GM12878 (cell line): ENCODE data around the gene CRIM1. TPM values are rescaled to one million over a fixed set of nuclear protein-coding genes. Genes with fewer than 3 reads are reported as not detected.

Source experiments
- ATAC-seq: fragments of 200-7000 bp; cut with Tn5 transposase; 3 replicates; pipeline ENCODE4 v1.9.1; 2020; ENCODE audit warnings: mild to moderate bottlenecking, moderate library complexity
- BruUV-seq: library from RNA; stranded (reverse); fragments of 400-500 nt; replicated peaks from 2 replicates; lab custom pipeline; 2021; lab: Mats Ljungman, UMichigan
- CTCF ChIA-PET: fragments of 300-600 bp; sonication (Branson Sonifier 250); formaldehyde crosslinking; extraction: SDS; loops from one replicate; lab custom pipeline; 2021; ENCODE audit warnings: inconsistent platforms; lab: Yijun Ruan, JAX
- POLR2A ChIA-PET: fragments of 350-600 bp; formaldehyde crosslinking; extraction: SDS; loops from one replicate; lab custom pipeline; 2021; ENCODE audit warnings: inconsistent platforms; lab: Charles Lee
- RAD21 ChIA-PET: fragments of 300-600 bp; sonication (Branson Sonifier 250); formaldehyde crosslinking; loops from one replicate; lab custom pipeline; 2023; ENCODE audit warnings: antibody characterized with exemption; ENCODE audit not compliant: unreplicated experiment; lab: Charles Lee
- SMC1A ChIA-PET: fragments of 300-600 bp; sonication (Branson Sonifier 250); formaldehyde crosslinking; loops from one replicate; lab custom pipeline; 2023; ENCODE audit not compliant: unreplicated experiment, uncharacterized antibody; lab: Charles Lee
- DNase-seq: peaks from one replicate; pipeline ENCODE4 v3.0.0-alpha.2; 2011; ENCODE audit warnings: low read depth, low spot score
- FAIRE-seq: peaks from 3 replicates; lab custom pipeline; 2011; peaks lifted over from hg19 to GRCh38; lab: Jason Lieb, UNC
- H2AFZ ChIP-seq: 2 replicates; pipeline ENCODE4 v1.6.0; 2011; ENCODE audit warnings: low read depth, low read length, control low read depth; ENCODE audit not compliant: control insufficient read depth
- H3K27ac ChIP-seq: 2 replicates; pipeline ENCODE4 v1.5.1; 2011; ENCODE audit warnings: control low read depth; ENCODE audit not compliant: control insufficient read depth, insufficient read depth
- H3K27me3 ChIP-seq, 2 experiments: replicated peaks in 1 of 2; 2 replicates each; pipeline versions ENCODE4 v1.6.0 to v1.6.1; 2011; ENCODE audit warnings: low read length in 1 of 2; ENCODE audit not compliant: control insufficient read depth in 2 of 2, insufficient read depth in 2 of 2
- H3K36me3 ChIP-seq, 2 experiments: 2 replicates each; pipeline ENCODE4 v1.5.1; 2011; ENCODE audit warnings: low read length in 1 of 2; ENCODE audit not compliant: control insufficient read depth in 2 of 2, insufficient read depth in 2 of 2
- H3K4me1 ChIP-seq: 2 replicates; pipeline ENCODE4 v1.6.1; 2011; ENCODE audit warnings: mild to moderate bottlenecking, low read length, moderate library complexity, mixed read lengths; ENCODE audit not compliant: control insufficient read depth, insufficient read depth
- H3K4me2 ChIP-seq: 2 replicates; pipeline ENCODE4 v1.6.0; 2011; ENCODE audit warnings: control low read depth; ENCODE audit not compliant: control insufficient read depth, insufficient read depth
- H3K4me3 ChIP-seq: fragments of 200-600 bp; sonication (generic); 2 replicates; pipeline ENCODE4 v1.5.1; 2016
- H3K79me2 ChIP-seq: 2 replicates; pipeline ENCODE4 v1.6.0; 2011; ENCODE audit warnings: low read length; ENCODE audit not compliant: control insufficient read depth, insufficient read depth
- H3K9ac ChIP-seq: 2 replicates; pipeline ENCODE4 v1.8.0; 2011; ENCODE audit warnings: low read length, control low read depth, mixed read lengths; ENCODE audit not compliant: control insufficient read depth, insufficient read depth
- H3K9me3 ChIP-seq: replicated peaks from 3 replicates; pipeline ENCODE4 v1.5.1; 2011; ENCODE audit warnings: mild to moderate bottlenecking, low read length; ENCODE audit not compliant: control insufficient read depth, insufficient read depth
- H4K20me1 ChIP-seq: 2 replicates; pipeline ENCODE4 v1.6.0; 2011; ENCODE audit not compliant: control insufficient read depth, insufficient read depth
- CTCF ChIP-seq, 3 experiments: IDR thresholded peaks in 2 of 3; conservative IDR thresholded peaks in 1 of 3; 2 replicates each; pipeline ENCODE4 v1.5.1; 2011; ENCODE audit warnings: low read depth in 3 of 3, low read length in 3 of 3, mild to moderate bottlenecking in 3 of 3, control low read depth in 2 of 3, moderate library complexity in 2 of 3, inconsistent platforms in 1 of 3, mixed read lengths in 1 of 3; ENCODE audit not compliant: control insufficient read depth in 2 of 3, insufficient read depth in 1 of 3; ENCODE audit errors: extremely low read depth in 1 of 3
- RAD21 ChIP-seq: IDR thresholded peaks from 2 replicates; pipeline ENCODE4 v1.6.1; 2011; ENCODE audit warnings: mild to moderate bottlenecking, low read depth, low read length, moderate library complexity; ENCODE audit not compliant: insufficient read depth
- SMC3 ChIP-seq: IDR thresholded peaks from 2 replicates; pipeline ENCODE4 v1.6.1; 2011; ENCODE audit warnings: low read length, improper control_type of control experiment, borderline replicate concordance
- YY1 ChIP-seq: IDR thresholded peaks from 2 replicates; pipeline ENCODE4 v1.6.1; 2011; ENCODE audit warnings: low read depth, mild to moderate bottlenecking, low read length
- WGBS: methylation state at CpG from one replicate; pipeline ENCODE4 v1.1.6; 2016; ENCODE audit warnings: low lambda C conversion rate; ENCODE audit not compliant: insufficient replicate concordance, insufficient coverage; ENCODE audit errors: missing lambda C conversion rate; 5-methylcytosine and 5-hydroxymethylcytosine counted together
- in situ Hi-C: fragments of 300-500 bp; cut with MboI; formaldehyde crosslinking; loops from 9 replicates; pipeline ENCODE4 v1.14.3; 2018; ENCODE audit warnings: mixed read lengths
- intact Hi-C: fragments of 100-400 bp; cut with micrococcal nuclease; formaldehyde crosslinking; loops from one replicate; pipeline ENCODE4 v1.14.2; 2022; ENCODE audit not compliant: unreplicated experiment
- polyA plus RNA-seq, 11 experiments: library from polyadenylated mRNA; depleted of rRNA in 4 of 11; unstranded in 6 of 11; stranded (reverse) in 5 of 11; fragments of >200 nt; fragmentation: Nextera tagmentation in 4 of 11; fragmentation: Illumina TruSeq in 1 of 11; extraction: Ambion mirVana in 4 of 11; extraction: Trizol in 1 of 11; gene quantifications; 1 replicate in 1 of 11; 2 replicates in 10 of 11; pipeline versions ENCODE4 v1.2.1 to v1.2.3, GENCODE V29; 2011 to 2016; ENCODE audit warnings: inconsistent platforms in 2 of 11, missing spikeins in 2 of 11, low read depth in 1 of 11
- total RNA-seq, 4 experiments: library from RNA; depleted of rRNA in 3 of 4; stranded (reverse); fragments of >200 nt in 3 of 4; fragmentation: Illumina TruSeq in 1 of 4; extraction: Trizol in 1 of 4; gene quantifications; 2 replicates each; pipeline versions ENCODE4 v1.2.1 to v1.2.3, GENCODE V29; 2013 to 2021

CRIM1 gene
- total and polyA plus RNA-seq, 10 of the 15 experiments (the other 5 are each of a cell fraction or from before 2014, with no cell fraction given), result 0.42 to 7.4 (median 3.1) TPM

GRCh38 chr2:36351736-36352349 is 3.7 kb upstream of the CRIM1 start:
- intact Hi-C loops (loop anchor here (1.0 to 10.0 kb wide), 4 partner anchors 155 to 433 kb away; no protein-coding TSS in a partner anchor), in situ Hi-C loops (loop anchor here (5.0 kb wide), 1 partner anchor 315 kb away; no protein-coding TSS in a partner anchor)
- whole genome bisulfite sequencing, result 8% methylated on average over 9 of the region's 10 CpGs
- no peak overlapping the region for H3K9ac ChIP-seq
- no peak overlapping the region for H3K4me2 ChIP-seq
- H2AFZ ChIP-seq, result no peak overlapping the region
- H3K9me3 ChIP-seq, result no peaks in the 10 kb centered on the region
- ATAC-seq (peak; percentile 46), FAIRE-seq (peak; percentile 72), DNase-seq (peak; percentile 16)
- H3K27ac ChIP-seq, result no peak overlapping the region
- no TSS peak for BruUV-seq
- H4K20me1 ChIP-seq, result no peaks in the 10 kb centered on the region; the same call in 1 of the 2 replicates
- ChIA-PET RAD21 (interaction anchor here (1.7 kb wide), 4 partner anchors 53 to 313 kb away, joined by 5 to 23 read pairs (median 6); no protein-coding TSS in a partner anchor), CTCF (interaction anchor here (0.7 to 3.7 kb wide), 16 partner anchors 11 to 434 kb away, joined by 3 to 44 read pairs (median 5); no protein-coding TSS in a partner anchor), POLR2A (interaction anchor here (1.0 kb wide), 1 partner anchor 313 kb away, joined by 3 read pairs; no protein-coding TSS in a partner anchor), SMC1A (interaction anchor here (0.7 to 2.8 kb wide), 16 partner anchors 25 to 381 kb away, joined by 3 to 16 read pairs (median 4); no protein-coding TSS in a partner anchor)
- no peak overlapping the region for H3K4me3 ChIP-seq
- peak; percentile 51 to 68 (median 53); a peak in 5 of 6 replicates for TF ChIP-seq CTCF (IDR thresholded peaks at IDR 0.05 in 2 of 3, conservative IDR thresholded peaks at IDR 0.05 in 1 of 3; ENCODE audit: control insufficient read depth in 2 of 3, extremely low read depth in 1 of 3, insufficient read depth in 1 of 3, low read depth in 3 of 3, low read length in 3 of 3)
- TF ChIP-seq RAD21, result peak; percentile 75
- no peak for TF ChIP-seq YY1
- peak; percentile 57; the same call in 1 of the 2 replicates for TF ChIP-seq SMC3
- peaks cover 6% of the 10 kb centered on the region for H3K4me1 ChIP-seq
- peaks cover 0 to 7% of the 10 kb centered on the region in 2 experiments; a peak in 1 of 4 replicates for H3K27me3 ChIP-seq
- no peaks in the 10 kb centered on the region for H3K79me2 ChIP-seq
- H3K36me3 ChIP-seq, result no peaks in the 10 kb centered on the region
